GM21360 (cell line): ENCODE data around the gene ITGAV.

Experiments used
- ATAC-seq: cut with Tn5 transposase; IDR thresholded peaks from one replicate; pipeline ENCODE4 v1.9.1; 2021; ENCODE audit warnings: mild to moderate bottlenecking, moderate library complexity; ENCODE audit not compliant: unreplicated experiment

ITGAV gene

DNA sequence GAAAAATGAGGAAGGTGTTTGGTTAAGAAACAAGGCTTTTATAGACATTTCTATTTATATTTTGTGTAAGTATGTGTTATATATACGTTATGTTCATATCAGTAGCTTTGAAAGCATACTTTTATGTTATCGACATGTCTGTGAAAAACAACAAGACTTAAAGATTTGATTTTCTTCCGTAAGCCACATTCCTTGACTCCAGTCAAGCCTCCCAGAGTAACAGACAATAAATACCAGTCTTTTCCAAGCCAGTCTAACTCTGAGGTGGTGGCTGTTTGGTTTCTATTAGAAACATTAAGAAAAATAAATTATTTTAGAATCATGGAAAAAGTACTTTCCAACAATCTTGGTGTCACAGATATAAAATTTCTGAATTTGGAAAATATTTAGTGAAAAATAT, 16.3 kb upstream of the ITGAV start:
- no peak for ATAC-seq

DNA sequence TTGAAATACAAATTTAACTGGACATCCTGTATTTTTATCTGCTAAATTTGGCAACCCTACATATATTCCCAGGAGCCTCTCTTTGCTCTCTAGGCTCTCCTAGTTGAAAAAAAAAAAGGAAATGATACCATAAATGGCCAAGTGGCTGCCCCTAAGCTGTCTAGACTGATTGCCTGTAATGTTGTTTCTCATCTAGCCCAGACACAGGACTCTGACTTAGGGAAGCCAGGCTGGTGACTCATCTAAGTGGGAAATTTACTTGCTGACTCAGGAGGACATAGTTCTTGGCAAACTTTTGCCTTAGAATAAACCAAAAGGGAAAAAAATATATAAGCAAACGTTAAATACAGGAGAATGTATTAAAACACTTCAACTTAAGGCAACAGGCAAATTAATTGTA, 14.6 kb upstream of the ITGAV start:
- peak; percentile 86 for ATAC-seq

DNA sequence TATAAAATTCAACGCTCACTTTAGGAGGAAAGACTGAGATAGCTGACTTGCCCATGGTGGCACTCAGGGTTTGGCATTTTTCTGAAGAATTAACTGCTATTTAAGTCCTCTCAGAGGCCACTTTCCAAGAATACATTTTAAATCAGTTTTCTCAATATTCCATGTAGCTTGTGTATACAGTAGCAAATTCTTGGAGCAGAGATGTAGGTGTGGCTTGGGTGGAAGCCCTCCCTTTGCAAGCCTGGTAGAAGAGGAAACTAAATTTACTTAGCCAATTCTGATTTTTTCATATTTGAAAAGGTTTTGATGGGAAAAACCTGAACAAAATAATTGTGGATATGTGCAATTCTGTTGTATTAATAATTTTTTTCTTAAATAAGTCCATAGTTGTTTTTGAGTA, 14.0 kb upstream of the ITGAV start:
- no peak for ATAC-seq

DNA sequence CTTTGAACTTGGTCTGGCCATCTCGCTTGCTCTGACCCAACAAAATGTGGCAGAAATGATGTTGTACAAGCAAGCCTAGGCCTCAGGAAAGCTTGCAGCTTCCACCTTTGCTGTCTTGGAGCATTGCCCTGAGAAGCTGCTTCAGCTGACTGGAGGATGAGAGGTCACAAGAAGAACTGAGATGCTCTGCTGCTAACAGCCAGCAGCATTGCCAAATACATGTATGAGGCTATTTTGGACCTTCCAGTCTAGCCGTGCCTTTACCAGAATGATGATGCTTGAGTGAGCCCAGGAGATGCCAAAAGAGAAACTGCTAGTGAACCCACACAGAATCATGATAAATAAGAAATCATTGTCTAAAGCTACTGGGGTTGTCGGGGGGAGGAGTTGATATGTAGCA, 13.2 kb upstream of the ITGAV start:
- no peak for ATAC-seq

DNA sequence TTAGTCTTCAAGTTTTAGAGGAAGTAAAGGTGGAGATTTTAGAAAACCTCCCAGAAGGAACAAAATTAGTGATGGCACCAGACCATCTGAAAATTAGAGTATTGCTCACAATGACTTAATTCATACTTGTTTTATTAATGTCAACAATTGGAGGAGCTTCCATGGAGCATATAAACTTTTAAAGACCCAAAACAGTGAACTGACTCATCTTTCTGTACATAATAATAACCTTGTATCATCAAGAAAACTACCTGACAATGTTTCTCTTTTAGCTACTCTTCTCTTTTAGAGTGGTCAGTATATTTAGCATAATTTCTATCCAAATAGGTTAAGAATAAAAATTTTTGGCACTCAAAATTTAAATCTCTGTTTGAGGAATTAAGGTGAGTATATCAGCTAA, 7.2 kb upstream of the ITGAV start:
- ATAC-seq: no peak

DNA sequence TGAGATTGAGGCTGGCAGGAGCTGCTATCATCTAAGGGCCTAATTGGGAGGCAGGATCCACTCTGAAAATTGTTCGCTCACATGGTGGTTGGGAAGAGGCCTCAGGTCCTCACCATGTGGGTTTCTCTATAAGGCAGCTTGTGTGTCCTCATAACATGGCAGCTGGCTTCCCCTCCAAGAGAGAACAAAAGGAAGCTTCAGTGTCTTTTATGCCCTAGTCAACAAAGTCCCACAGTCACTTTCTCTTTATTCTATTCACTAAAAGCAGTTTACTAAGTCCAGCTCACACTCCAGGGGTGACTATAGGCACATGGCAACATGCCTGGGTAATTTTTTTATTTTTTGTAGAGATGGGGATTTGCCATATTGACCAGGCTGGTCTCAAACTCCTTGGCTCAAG, 5.8 kb upstream of the ITGAV start:
- no peak for ATAC-seq

DNA sequence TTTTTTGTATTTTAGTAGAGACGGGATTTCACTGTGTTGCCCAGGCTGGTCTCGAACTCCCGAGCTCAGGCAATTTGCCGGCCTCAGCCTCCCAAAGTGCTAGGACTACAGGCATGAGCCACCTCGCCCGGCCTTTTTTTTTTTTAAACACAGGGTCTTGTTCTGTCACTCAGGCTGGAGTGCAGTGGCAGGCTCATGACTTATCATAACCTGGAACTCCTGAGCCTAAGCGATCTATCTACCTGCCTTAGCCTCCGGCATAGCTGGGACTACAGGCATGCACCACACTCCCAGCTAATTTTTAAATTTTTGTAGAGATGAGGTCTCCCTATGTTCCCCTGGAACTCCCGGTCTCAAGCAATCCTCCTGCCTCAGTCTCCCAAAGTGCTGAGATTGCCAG, 1.4 kb upstream of the ITGAV start:
- ATAC-seq: no peak

DNA sequence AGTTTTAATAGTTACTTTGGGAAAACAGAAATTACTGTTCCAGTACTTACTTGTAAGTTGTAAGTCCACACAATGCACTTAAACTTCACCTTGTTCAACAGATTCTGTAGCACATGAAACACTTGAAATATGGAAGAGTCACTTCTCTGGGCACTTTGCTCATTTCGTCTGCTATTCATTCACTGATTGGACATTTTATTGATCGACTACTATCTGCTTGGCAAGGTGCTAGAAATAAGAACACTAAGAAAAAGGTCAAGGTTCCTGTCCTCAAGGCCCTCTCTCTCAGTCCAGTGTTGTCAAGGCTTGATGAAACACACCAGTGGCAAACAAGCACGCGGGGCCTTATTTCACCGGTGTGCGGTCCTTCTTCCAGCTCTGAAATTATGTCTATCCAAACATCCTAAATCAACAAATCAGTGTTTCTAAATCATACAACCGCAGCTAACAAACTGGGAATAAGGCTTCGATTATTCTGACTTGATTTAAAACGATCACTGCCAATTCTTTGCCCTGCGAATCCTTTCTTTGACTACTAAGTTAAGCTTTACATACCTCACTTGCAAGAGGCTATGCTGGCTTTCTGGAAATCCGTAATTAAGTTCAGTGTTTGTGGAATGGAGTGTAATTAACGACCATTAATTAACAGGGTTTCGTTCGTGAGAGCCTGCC, 780 bp upstream of the ITGAV start:
- no peak for ATAC-seq

DNA sequence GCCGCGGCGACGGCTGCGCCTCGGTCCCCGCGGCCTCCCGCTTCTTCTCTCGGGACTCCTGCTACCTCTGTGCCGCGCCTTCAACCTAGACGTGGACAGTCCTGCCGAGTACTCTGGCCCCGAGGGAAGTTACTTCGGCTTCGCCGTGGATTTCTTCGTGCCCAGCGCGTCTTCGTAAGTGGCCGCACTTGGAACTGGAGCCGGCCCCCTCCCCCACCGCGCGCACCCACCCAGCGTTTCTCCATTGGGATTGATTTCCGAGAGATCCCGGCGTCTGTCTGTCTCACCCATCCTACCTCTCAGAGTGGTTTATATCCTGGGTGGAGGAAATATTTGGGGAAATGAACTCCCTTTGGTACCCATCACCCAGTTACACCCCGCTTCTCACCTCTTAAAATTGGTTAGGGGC, 498 bp downstream of the ITGAV start:
- ATAC-seq: no peak

DNA sequence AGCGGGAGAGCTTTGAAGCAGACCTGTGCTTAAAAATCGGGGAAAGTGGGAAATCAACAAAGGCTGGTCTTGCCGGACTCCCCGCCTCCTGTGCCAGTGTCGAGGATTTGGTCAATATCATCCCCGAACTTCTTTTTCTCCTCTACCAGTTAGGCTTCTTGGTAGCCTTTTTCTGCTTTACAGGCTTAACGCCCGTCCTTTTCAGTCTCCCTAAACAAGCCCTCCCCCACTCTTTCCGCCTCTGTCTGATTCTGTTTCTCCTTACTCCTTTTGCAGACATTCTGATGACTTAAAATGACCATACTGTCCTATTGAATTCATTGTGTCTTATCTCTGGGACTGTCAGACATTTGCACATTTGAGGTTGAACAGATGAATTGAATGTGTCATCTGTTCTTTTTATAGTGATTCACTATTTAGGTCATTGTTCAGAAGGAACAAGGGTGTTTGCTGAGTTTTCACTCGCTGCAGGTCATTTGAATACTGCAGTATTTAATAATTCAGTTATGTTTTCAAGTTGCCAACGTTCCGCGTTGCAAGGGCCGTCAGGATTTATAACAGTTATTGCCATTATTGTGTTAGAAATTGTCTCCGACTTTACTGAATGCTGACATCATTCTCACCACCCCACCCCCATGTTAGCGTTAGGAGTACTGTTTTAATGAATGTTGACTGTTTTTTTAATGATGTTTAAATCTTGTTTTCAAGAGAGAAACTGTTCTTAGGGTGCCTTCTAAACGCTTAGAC, 1.1 kb downstream of the ITGAV start:
- ATAC-seq: peak; percentile 20

DNA sequence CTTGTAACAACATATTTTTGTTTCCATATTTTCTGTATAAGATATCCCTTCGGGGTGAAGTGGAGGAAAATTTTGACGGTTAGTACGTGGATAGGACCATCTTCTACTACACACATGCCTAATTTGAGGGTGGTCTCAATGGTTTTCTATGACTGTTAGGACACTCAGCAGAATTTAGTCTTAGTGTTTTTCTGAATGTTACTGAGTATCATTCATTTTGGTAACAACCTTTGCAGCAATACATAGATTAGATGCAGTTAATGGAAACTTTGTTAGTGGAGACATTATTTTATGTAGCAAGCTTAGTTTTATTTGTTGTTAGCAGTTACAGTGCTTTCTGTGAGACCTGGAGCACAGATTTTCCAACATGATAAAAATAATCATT, 1.6 kb downstream of the ITGAV start:
- ATAC-seq: no peak

DNA sequence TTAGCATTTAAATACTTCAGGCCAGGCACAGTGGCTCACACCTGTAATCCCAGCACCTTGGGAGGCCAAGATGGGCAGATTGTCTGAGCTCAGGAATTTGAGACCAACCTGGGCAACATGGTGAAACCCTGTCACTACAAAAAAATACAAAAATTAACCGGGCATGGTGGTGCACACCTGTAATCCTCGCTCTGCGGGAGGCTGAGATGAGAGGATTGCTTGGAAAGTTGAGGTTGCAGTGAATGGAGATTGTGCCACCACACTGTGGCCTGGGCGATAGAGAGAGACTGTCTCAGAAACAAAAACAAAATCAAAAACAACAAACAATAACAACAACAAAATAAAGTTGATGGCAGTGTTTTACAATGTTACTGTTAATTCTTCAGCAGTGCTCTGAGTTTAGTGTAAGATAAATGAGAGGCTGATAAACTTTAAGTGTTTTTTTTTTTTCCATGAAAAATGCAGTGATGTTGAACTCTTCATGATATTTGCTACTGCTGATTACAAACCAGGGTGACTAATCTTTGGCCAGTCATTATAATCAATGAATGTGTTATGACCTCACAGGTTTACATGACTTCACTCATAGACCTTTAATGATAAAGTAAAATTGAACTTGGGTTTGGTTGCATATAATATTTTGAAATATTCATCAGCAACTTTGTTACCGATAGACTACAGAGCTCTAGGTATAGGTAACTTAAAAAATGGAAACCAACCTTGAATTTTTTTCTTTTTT, 2.5 kb downstream of the ITGAV start:
- no peak for ATAC-seq

DNA sequence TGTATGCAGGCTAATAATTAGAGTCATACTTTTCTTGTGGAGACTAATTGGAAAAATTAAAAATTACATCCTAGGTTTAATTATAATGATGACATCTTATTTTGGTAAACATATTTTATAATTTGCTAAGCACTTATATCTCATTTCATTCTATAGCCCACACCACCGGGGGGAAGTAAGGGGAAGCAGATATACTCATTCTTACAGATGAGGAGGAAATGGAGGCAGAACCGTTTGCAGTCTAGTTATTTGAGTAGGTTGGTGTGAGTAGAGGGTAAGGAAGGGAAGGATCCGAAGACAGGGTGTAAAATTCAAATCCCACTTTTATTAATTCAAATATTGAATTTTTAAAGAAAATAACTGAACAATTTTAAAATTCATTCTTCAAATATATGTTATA, 3.7 kb downstream of the ITGAV start:
- no peak for ATAC-seq

DNA sequence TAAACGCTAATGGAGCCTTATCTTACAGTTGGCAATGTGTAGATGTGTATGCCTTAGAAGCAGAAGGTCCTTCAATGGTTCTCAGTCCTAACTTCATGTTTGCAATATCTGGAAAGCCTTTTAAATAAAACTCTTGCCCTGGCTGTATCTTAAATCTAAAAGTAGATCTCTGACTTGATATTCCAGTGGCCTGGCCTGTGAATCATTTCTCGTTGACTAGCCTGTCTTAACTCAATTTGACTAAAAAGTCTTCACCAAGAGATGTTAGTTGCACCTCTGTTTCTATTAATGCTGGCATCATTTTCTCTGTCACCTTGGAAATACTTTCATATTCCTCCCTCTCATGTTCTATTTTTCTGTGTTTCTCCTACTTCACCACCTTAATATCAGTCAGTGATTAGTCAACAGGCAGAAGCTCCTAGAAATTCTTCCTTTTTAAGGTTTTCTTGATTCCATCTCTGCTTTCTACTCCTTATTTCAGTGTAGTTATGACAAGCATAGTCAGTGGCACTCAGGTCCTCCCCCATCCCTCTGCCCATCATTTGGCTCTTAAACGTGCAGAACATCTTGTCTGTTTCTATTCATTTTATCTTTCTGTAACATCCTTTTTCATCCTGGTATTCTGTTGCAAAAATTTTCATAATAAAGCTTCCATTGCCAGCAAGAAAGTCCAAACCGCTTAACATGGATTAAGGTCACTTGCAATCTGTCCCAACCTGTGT, 4.3 kb downstream of the ITGAV start:
- no peak for ATAC-seq

DNA sequence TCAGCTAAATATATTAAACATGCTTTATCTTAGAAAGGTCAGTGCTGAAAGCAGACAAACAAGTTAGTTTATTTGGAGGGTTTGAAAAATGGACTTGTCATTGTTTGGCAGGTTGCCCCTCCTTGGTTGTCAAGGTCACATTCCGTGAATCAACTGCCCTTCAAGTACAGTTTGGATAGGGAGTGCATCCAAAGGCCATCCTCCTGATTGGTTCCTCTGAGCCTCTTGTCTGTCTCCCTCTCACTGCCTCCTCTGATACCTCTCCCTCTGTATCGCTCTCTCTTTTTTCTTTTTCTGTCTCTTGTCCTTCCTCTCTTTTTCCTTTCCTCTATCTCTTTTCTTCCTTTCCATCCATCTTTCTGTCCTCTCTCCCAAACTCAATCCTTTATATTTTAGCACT, 5.4 kb downstream of the ITGAV start:
- ATAC-seq: no peak

DNA sequence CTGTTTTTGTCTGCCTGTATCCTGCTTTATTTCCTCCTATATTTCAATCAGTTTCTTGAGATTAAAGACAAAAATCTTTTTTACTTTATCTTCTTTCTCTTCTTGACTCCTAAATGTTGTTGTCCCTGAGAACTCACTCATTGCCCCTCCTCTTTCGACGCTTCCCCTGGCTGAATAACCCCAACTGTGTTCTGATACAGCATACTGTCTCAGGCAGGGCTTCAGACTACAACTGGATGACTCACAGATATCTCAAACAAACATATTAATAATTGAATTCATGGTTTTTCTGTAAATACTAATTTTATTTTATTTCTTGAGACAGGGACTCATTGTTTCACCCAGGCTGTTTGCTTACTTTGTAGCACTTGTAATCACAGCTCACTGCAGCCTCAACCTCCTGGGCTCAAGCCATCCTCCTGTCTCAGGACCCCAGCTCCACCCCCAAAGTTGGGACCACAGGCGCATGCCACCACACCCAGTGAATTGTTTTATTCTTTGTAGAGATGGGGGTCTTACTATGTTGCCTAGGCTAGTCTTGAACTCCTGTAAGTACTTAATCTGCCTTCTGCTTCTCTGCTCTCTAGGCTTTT, 9.4 kb downstream of the ITGAV start:
- ATAC-seq: no peak

DNA sequence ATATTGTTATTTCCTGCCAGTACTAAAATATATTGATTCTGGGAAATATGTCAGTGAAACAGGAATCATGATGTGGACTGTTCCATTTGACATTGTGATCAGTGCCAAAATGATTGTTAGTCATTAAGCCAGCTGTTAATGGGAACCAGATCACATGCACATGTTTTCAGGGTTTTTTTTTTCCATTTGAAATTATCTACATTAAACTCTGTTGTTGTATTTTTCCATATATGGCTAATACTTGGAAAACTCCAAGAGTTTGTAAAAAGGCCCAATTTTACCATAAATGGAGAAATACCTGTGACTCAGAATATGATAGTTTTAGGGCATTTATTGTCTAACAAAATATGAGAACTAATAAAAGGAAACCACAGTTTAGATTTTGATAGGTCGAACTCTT, 13.4 kb downstream of the ITGAV start:
- no peak for ATAC-seq

DNA sequence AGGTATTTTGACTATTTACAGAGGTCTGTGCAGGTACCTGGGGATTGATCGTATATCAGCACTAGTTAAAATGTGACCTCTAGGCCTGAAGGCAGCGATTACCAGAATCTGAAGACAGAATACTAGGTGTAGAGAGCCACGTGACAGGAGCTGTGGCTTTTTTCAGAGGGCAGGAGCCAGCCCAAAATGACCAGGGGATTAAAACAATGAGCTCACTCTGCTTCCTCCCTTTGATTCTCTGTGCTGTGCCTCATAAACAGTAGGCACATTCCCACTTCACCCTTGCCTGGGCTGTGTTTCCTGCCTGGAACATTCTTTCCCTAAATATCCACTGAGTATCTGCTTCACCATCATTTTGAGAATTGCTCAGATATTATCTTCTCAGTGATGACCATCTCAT, 15.2 kb downstream of the ITGAV start:
- ATAC-seq: no peak

DNA sequence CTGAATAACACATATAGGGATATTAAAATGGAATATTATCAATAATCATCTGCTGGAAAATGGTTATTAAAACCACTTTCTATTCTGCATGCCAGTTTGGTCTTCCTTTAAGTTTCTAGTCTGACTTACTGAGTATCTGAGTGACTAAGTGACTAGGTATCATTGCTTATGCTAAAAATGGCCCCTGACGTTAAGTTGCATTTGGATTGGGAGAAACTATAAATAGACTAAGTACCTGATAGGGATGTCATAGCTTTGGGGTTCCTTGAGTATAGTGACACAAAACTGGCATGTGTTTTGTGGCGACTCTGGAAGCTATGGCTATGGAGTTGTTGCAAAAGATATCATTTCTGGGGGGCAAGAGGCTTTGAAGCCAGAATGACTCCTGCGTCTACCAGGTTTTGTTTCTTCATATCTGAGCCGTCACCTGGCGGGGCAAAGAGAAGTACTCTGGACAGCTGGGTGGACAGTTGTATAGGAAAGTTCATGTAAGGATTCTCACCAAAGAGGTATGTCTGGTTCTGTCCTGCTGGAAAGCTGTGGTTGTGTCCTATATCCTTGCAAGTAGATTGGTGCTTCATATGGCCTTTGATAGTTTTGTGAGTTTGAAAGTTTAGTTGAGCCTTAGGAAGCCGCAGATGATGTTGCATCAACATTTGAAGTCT, 17.9 kb downstream of the ITGAV start:
- ATAC-seq: no peak

DNA sequence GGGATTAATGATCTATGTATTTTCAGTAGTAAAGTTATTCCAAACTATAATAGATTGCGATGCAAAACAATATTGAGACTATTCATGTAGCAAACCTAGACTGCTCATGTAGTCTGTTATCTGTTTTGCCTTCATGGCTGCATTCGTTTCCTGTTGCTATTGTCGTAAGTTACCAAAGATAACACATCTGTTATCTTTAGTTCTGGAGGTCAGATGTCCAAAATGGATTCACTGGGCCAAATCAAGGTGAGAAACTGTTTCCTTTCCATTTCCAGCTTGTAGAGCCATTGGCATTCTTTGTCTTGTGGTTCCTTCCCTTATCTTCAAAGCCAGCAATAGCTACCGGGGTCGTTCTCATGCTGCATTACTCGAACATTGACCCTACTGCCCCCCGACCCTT, 20.9 kb downstream of the ITGAV start:
- no peak for ATAC-seq

DNA sequence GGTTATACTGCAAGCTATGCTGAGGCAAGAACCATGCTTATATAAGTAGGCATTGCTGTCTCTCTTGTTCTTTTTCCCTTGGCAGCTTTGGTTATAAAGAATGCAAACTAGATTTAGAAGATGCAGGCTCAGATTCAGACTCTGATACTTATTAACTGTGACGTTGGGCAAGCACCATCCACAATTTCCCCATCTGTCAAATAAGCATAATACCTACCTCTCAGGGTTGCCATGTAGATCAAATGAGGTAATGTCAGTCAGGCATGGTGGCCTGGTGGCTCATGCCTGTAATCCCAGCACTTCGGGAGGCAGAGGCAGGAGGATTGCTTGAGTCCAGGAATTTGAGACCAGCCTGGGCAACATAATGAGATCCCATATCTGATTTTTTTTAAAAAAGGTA, 21.7 kb downstream of the ITGAV start:
- no peak for ATAC-seq
